Breast epithelium (tissue), 3 donors: ENCODE measurements around the gene SF1.

Experiments
- POLR2A ChIP-seq: fragments of 450-650 bp; IDR thresholded peaks from one replicate; pipeline ENCODE4 v1.6.1; 2016; ENCODE audit warnings: antibody characterized with exemption, mild to moderate bottlenecking, moderate library complexity
- TF ChIP-seq, protein P1 (sequence below), 3 donors: fragments of 450-650 bp; IDR thresholded peaks; one replicate each; pipeline ENCODE4 v1.5.1; 2016 to 2017; ENCODE audit warnings: antibody characterized with exemption in 3 of 3, mild to moderate bottlenecking in 3 of 3, moderate library complexity in 3 of 3

DNA sequence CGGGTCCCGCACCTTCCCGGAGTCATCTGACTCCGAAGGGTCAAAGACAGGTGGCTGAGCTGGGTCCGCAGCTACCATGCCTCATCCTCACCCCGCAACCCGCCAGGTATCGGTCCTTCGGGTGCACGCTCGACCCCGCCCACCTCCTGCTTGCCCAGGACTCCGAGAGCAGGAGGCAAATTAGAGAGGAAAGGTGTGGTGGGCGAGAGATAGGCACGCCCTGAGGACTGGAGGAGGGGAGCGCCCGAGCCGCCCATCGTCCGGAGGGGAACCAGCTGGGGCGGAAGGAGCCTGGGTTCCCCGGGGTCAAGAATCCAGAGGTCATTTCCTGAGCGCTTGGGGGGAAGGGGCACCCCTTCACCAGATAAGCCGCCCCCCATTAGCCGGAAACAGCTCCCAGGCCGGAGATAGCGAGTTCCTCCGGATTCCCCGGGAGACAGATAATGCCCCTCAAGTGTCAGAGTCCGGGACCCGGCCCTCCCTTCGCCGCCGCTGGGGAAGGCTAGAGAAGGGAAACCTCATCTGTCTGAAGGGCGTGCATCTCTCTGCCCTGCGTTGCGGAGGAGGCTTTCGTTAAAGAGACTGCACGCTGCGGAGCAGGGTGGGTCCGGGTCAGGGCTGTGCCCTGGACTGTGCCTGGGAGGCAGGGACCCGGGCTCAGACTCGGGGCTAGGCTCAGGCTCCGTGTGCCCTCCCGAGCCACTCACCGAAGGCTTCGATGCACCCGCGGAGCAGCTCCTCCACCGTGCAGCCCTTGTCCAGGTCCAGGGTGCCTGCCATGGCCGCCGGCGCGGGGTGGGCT, 36.1 kb downstream of the SF1 start:
- TF ChIP-seq POLR2A: no peak
- TF ChIP-seq, protein P1, sequence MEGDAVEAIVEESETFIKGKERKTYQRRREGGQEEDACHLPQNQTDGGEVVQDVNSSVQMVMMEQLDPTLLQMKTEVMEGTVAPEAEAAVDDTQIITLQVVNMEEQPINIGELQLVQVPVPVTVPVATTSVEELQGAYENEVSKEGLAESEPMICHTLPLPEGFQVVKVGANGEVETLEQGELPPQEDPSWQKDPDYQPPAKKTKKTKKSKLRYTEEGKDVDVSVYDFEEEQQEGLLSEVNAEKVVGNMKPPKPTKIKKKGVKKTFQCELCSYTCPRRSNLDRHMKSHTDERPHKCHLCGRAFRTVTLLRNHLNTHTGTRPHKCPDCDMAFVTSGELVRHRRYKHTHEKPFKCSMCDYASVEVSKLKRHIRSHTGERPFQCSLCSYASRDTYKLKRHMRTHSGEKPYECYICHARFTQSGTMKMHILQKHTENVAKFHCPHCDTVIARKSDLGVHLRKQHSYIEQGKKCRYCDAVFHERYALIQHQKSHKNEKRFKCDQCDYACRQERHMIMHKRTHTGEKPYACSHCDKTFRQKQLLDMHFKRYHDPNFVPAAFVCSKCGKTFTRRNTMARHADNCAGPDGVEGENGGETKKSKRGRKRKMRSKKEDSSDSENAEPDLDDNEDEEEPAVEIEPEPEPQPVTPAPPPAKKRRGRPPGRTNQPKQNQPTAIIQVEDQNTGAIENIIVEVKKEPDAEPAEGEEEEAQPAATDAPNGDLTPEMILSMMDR (IDR thresholded peaks at IDR 0.05): no peak
